Stimulated activated naive CD4-positive, alpha-beta T cell (primary cell): ENCODE results near the gene PRR23E.

Source experiments
- DNase-seq, 6 experiments: peaks; one replicate each; lab custom pipeline; 2025; lab: John Stamatoyannopoulos, UW

The PRR23E gene

DNA sequence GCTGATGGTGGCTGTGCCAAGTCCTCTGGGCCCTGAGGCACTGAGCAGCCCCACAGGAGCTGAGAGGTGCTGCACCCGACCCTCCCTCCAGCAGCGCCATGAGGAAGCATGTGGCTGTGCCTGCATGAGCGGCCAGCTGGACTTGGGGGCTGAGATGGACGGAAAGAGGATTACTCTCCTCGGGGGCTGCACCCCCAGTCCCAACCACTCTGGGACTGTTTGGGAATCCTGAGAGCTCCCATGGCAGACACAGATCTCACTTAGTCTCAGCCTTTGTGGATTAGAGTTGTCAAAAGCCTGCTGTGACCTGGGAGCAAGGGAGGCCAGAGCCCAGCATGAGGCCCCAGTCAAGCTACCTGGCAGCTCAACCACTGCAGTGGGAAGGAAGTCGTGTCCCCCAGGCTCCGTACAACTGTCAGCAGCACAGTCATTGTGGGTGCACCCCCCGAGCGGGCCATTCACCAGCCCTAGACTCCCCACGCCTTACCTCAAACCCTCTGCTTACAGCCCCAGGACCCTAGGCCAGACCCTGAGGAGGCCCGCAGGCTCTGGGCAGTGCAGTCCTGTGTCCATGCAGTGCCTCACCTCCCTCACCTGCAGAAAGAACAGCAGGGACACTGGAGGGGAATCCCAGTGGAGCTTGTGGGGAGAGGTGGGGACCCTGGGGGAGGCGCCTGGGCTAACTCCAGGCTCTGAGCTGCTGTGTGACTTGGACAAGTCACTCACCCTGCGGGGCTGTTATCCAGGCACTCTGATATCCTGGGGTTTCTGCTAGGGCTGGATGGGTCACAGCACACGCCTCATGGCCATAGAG lies 17.1 kb downstream of the PRR23E start:
- no peak for DNase-seq

DNA sequence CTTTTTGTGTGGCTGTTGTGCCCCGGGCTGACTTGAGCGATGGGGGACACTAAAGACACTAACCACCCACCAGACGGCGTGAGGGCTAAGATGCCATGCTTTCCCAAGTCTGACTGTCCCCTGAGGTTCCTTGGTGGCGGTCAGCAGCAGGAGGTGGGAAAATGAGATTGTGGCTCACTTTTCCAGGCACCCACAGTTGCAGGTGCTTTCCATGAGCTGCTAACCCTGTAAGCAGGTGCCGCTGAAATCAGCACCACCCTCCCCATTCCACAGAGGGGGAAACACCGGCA lies 17.7 kb downstream of the PRR23E start:
- no peak for DNase-seq

GRCh38 chr3:127211118-127212060 lies 18.5 kb downstream of the PRR23E start:
- DNase-seq = no peak

DNA sequence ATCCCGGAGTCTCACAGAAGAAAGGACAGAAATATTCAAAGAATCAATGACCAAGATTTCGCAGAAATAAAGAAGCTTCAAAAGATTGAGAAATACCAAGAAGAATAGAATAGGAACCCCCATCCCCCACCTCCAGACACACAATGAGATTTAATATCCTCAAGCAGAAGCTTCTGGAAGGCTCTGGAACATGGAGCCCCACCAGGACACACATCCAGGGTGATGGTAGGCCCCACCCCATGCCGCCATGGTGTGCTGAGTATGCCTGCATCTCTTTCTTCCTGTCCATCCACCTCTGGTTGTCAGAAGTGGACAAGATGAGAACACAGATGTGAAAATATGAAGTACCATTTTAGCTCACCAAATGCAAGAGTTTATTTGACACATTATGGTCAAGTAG lies 19.3 kb downstream of the PRR23E start:
- no peak for DNase-seq

DNA sequence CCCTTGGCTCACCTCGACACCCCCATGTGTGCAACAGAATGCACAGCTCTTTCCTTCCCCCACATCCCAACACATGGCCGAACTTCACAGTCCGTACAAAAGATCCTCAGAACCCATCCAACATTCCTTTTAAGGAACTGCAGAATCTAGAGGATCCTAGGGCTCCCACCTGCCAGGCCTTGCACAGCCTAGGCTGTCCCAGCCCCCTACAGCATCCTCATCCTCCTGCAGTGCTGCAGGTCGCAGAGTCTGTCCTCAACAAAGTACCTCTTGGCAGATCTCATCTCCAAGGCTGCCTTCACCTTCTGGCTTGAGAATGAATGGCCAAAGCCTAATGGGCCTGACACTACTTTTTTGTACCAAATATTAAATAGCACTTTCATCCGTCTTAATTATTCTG lies 19.8 kb downstream of the PRR23E start:
- no peak for DNase-seq

- no peak for DNase-seq
These were observed 20.5 kb downstream of the PRR23E start for GRCh38 chr3:127213381-127213918.

- no peak for DNase-seq
These were observed 22.0 kb downstream of the PRR23E start for GRCh38 chr3:127214975-127215374.

GRCh38 chr3:127215714-127216414 lies 22.9 kb downstream of the PRR23E start:
- no peak for DNase-seq

DNA sequence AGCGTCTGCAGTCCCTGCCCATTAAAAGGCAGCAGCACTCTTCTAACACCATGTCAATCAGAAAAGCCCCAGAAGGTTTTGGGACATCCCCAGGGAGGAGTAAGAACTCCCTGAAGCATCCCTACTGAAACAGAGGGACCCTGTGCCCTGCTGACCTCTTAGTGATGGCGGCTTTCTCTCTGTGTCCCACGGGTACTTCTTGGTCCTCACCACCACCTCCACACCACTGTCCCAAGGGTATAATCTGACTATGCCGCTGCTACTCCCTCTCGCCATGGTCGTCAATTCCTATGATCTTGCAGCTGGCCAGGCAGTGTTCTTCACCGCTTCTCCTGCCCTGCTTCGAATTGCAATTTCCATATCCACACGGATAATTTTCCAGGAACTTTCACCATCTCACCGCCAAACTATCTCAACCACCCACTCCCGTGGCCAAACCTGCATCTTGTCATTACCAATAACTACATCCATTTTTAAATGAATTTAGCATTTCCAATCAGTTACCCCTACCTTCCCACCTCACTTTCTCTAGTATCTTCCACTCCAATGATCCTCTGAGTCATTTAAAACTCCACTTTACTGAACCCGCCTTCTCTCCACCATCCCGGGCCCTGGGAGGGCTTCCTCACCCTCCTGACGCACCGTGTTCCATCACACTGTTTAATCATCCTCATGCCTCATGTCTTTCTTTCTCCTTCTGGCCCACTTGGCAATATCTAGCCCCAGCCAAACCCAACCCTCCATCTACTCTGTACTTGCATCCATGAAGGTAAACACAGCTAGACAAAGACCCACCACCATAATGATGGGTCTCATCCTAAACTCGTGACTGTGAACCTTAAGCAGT lies 23.7 kb downstream of the PRR23E start:
- DNase-seq = no peak

GRCh38 chr3:127217596-127218453 lies 24.9 kb downstream of the PRR23E start:
- DNase-seq = no peak

- DNase-seq = no peak
These were observed 25.6 kb downstream of the PRR23E start for GRCh38 chr3:127218454-127218922.

GRCh38 chr3:127220497-127220896 lies 27.6 kb downstream of the PRR23E start:
- DNase-seq = no peak

DNA sequence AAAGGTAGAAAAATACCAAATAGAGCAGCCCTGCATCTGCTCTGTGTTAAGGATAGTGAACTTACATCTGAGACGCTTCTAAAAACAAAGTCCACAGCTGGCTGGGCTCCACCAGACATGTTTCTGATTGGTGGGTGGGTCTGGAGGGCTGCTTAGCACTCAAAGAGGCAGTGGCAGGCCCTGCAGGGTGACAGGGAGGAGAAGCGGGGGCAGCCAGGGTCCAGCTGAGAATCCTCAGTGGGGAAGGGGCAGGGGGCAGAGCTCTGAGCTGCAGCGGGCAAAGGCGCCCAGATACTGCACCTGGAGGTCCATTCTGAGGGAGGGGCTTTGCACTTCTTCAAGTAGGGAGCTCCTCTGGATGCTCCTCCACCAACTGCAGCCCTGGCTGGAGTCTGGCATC lies 28.1 kb downstream of the PRR23E start:
- DNase-seq = no peak

DNA sequence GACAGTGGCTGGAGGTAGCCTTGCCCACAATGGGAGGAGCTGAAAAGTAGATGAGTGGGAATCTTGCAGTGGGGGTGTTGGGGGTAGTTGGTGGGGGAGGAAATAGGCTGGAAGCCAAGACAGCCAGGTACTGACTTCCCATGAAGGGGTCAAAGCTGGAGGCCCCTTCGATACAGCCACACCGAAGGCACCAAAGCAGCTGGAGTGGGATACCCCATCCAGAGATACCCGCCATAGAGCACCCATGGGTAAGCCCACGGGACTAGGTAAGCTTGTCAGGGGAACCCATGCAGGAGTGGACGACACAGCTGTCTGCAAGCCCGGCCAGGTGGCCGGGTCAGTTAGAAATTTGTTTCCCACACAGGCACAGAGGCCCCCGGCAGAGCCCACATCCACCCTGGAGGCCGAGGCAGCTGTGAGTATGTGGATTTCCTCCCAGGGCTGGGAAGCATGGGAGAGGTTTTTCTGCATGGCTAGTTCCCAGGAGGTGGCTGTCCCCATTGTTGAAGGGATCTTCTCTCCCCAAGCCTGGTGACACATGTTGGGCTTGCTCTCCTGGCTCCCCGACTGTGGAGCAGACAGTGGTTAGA lies 28.6 kb downstream of the PRR23E start:
- DNase-seq = no peak

- DNase-seq = no peak
These were observed 29.2 kb downstream of the PRR23E start for GRCh38 chr3:127222163-127222562.

- no peak for DNase-seq
These were observed 29.7 kb downstream of the PRR23E start for GRCh38 chr3:127222664-127223063.

GRCh38 chr3:127224118-127224517 lies 31.2 kb downstream of the PRR23E start:
- peak in 1 of 6 experiments; percentile 1 for DNase-seq

GRCh38 chr3:127226457-127226856 lies 33.5 kb downstream of the PRR23E start:
- no peak for DNase-seq

GRCh38 chr3:127226946-127227842 lies 34.3 kb downstream of the PRR23E start:
- DNase-seq = peak in 2 of 6 experiments; percentile 34 to 42
